Vagina (tissue), 2 donors: ENCODE measurements around the gene CHCHD1.

Experiments used
- POLR2A ChIP-seq, 2 donors: fragments of 450-650 bp; IDR thresholded peaks; one replicate each; pipeline ENCODE4 v1.6.1; 2017; ENCODE audit warnings: antibody characterized with exemption in 2 of 2, mild to moderate bottlenecking in 2 of 2, moderate library complexity in 2 of 2
- TF ChIP-seq, protein P1 (sequence below), 3 experiments: fragments of 450-650 bp in 2 of 3; fragments of 200-600 bp in 1 of 3; sonication (generic) in 1 of 3; IDR thresholded peaks; one replicate each; pipeline ENCODE4 v1.5.1; 2017 to 2019; ENCODE audit warnings: antibody characterized with exemption in 3 of 3, mild to moderate bottlenecking in 2 of 3, moderate library complexity in 2 of 3

- TF ChIP-seq, protein P1, sequence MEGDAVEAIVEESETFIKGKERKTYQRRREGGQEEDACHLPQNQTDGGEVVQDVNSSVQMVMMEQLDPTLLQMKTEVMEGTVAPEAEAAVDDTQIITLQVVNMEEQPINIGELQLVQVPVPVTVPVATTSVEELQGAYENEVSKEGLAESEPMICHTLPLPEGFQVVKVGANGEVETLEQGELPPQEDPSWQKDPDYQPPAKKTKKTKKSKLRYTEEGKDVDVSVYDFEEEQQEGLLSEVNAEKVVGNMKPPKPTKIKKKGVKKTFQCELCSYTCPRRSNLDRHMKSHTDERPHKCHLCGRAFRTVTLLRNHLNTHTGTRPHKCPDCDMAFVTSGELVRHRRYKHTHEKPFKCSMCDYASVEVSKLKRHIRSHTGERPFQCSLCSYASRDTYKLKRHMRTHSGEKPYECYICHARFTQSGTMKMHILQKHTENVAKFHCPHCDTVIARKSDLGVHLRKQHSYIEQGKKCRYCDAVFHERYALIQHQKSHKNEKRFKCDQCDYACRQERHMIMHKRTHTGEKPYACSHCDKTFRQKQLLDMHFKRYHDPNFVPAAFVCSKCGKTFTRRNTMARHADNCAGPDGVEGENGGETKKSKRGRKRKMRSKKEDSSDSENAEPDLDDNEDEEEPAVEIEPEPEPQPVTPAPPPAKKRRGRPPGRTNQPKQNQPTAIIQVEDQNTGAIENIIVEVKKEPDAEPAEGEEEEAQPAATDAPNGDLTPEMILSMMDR (IDR thresholded peaks at IDR 0.05): no peak
- no peak for TF ChIP-seq POLR2A (IDR thresholded peaks at IDR 0.05)
Measured at GRCh38 chr10:73801253-73801590, 19.4 kb downstream of the CHCHD1 start.
